ENCODE data around the gene GRHL3.

The GRHL3 gene

GRCh38 chr1:24329797-24330543 is 10.8 kb downstream of the GRHL3 start:
- peak; percentile 73 for ATAC-seq (ENCODE audit: low read depth)
- H3K27ac ChIP-seq (ENCODE audit: poor library complexity, severe bottlenecking) = peak overlapping the region; percentile 48
- H3K36me3 ChIP-seq (ENCODE audit: low read depth) = no peaks in the 10 kb centered on the region
- DNase-seq (ENCODE audit: low spot score) = no peak
- peaks cover 19% of the 10 kb centered on the region for H3K4me1 ChIP-seq (ENCODE audit: insufficient read depth, poor library complexity, severe bottlenecking)
- no peak overlapping the region for H3K4me3 ChIP-seq (ENCODE audit: severe bottlenecking)
- no peak for TF ChIP-seq CTCF (IDR thresholded peaks at IDR 0.05; ENCODE audit: poor library complexity, severe bottlenecking)
- no peaks in the 10 kb centered on the region for H3K27me3 ChIP-seq (ENCODE audit: insufficient read depth, poor library complexity, severe bottlenecking)
- no peaks in the 10 kb centered on the region for H3K9me3 ChIP-seq (ENCODE audit: severe bottlenecking)

GRCh38 chr1:24331961-24332673 is 13.0 kb downstream of the GRHL3 start:
- Histone ChIP-seq H3K27ac (ENCODE audit: poor library complexity, severe bottlenecking) (no peak overlapping the region), H3K4me1 (ENCODE audit: insufficient read depth, poor library complexity, severe bottlenecking) (peaks cover 23% of the 10 kb centered on the region), H3K36me3 (ENCODE audit: low read depth) (no peaks in the 10 kb centered on the region; the same call in 1 of the 2 replicates), H3K4me3 (ENCODE audit: severe bottlenecking) (no peak overlapping the region), H3K27me3 (ENCODE audit: insufficient read depth, poor library complexity, severe bottlenecking) (no peaks in the 10 kb centered on the region), H3K9me3 (ENCODE audit: severe bottlenecking) (no peaks in the 10 kb centered on the region)
- no peak for TF ChIP-seq CTCF (IDR thresholded peaks at IDR 0.05; ENCODE audit: poor library complexity, severe bottlenecking)
- DNase-seq (ENCODE audit: low spot score) (no peak), ATAC-seq (ENCODE audit: low read depth) (no peak)

- H3K4me3 ChIP-seq (ENCODE audit: severe bottlenecking) = no peak overlapping the region
- peaks cover 6% of the 10 kb centered on the region for H3K4me1 ChIP-seq (ENCODE audit: insufficient read depth, poor library complexity, severe bottlenecking)
- H3K27ac ChIP-seq (ENCODE audit: poor library complexity, severe bottlenecking) = no peak overlapping the region
- H3K36me3 ChIP-seq (ENCODE audit: low read depth) = no peaks in the 10 kb centered on the region; the same call in 1 of the 2 replicates
- DNase-seq (ENCODE audit: low spot score) (no peak), ATAC-seq (ENCODE audit: low read depth) (no peak)
- TF ChIP-seq CTCF (IDR thresholded peaks at IDR 0.05; ENCODE audit: poor library complexity, severe bottlenecking) = no peak
- no peaks in the 10 kb centered on the region for H3K9me3 ChIP-seq (ENCODE audit: severe bottlenecking)
- H3K27me3 ChIP-seq (ENCODE audit: insufficient read depth, poor library complexity, severe bottlenecking) = no peaks in the 10 kb centered on the region
Observed at GRCh38 chr1:24336075-24336474, 16.9 kb downstream of the GRHL3 start.

- H3K9me3 ChIP-seq (ENCODE audit: severe bottlenecking) = no peaks in the 10 kb centered on the region
- no peak overlapping the region for H3K4me3 ChIP-seq (ENCODE audit: severe bottlenecking)
- no peaks in the 10 kb centered on the region for H3K27me3 ChIP-seq (ENCODE audit: insufficient read depth, poor library complexity, severe bottlenecking)
- no peak overlapping the region for H3K27ac ChIP-seq (ENCODE audit: poor library complexity, severe bottlenecking)
- ATAC-seq (ENCODE audit: low read depth) = no peak
- no peaks in the 10 kb centered on the region; the same call in 1 of the 2 replicates for H3K36me3 ChIP-seq (ENCODE audit: low read depth)
- TF ChIP-seq CTCF (IDR thresholded peaks at IDR 0.05; ENCODE audit: poor library complexity, severe bottlenecking) = no peak
- DNase-seq (ENCODE audit: low spot score) = no peak
- H3K4me1 ChIP-seq (ENCODE audit: insufficient read depth, poor library complexity, severe bottlenecking) = peaks cover 6% of the 10 kb centered on the region
Observed at GRCh38 chr1:24337455-24337854, 18.3 kb downstream of the GRHL3 start.
